Esophagus squamous epithelium (tissue), 5 donors: ENCODE results near the gene AATK. TPM values are rescaled to one million over a fixed set of nuclear protein-coding genes. Genes with fewer than 3 reads are reported as not detected.

Experiments
- DNase-seq: peaks from one replicate; lab custom pipeline; 2025; lab: John Stamatoyannopoulos, UW
- H3K27ac ChIP-seq, 4 donors: fragments of 200-600 bp; sonication (generic); one replicate each; pipeline ENCODE4 v1.5.1; 2016 to 2019; ENCODE audit warnings: mild to moderate bottlenecking in 1 of 4
- H3K27me3 ChIP-seq, 4 donors: fragments of 200-600 bp; sonication (generic); 1 replicate in 3 of 4; 2 replicates in 1 of 4; pipeline versions ENCODE4 v1.5.1 to v1.6.0; 2017 to 2021; ENCODE audit warnings: antibody characterized with exemption in 1 of 4
- H3K36me3 ChIP-seq, 3 donors: fragments of 200-600 bp; sonication (generic); one replicate each; pipeline ENCODE4 v1.5.1; 2016 to 2019
- H3K4me1 ChIP-seq, 3 donors: fragments of 200-600 bp; sonication (generic); one replicate each; pipeline ENCODE4 v1.5.1; 2017 to 2019
- H3K4me3 ChIP-seq, 4 donors: fragments of 200-600 bp; sonication (generic); 1 replicate in 3 of 4; 2 replicates in 1 of 4; pipeline ENCODE4 v1.5.1; 2016 to 2019; ENCODE audit warnings: mild to moderate bottlenecking in 2 of 4, moderate library complexity in 1 of 4
- H3K9me3 ChIP-seq, 3 donors: fragments of 200-600 bp; sonication (generic); one replicate each; pipeline ENCODE4 v1.5.1; 2016 to 2019
- CTCF ChIP-seq, 6 experiments: fragments of 450-650 bp in 4 of 6; fragments of 200-600 bp in 2 of 6; sonication (generic) in 2 of 6; IDR thresholded peaks; one replicate each; pipeline ENCODE4 v1.5.1; 2016 to 2019; ENCODE audit warnings: antibody characterized with exemption in 6 of 6, mild to moderate bottlenecking in 4 of 6, moderate library complexity in 4 of 6
- POLR2A ChIP-seq, 4 donors: fragments of 450-650 bp; IDR thresholded peaks; one replicate each; pipeline ENCODE4 v1.6.1; 2017; ENCODE audit warnings: antibody characterized with exemption in 4 of 4, mild to moderate bottlenecking in 4 of 4, moderate library complexity in 3 of 4
- WGBS, 2 donors: methylation state at CpG; one replicate each; pipeline ENCODE4 v1.1.5; 2018; 5-methylcytosine and 5-hydroxymethylcytosine counted together
- intact Hi-C: fragments of 100-400 bp; cut with DNase I; formaldehyde crosslinking; loops from one replicate; pipeline ENCODE4 v1.15.0; 2022
- total RNA-seq, 4 donors: library from RNA; depleted of rRNA; stranded (reverse); fragments of >200 nt; gene quantifications; one replicate each; pipeline ENCODE4 v1.1.0, GENCODE V29; 2016
- donor health status: DM: yes; HTN: yes; CAD: no.

Gene AATK
- total RNA-seq, 4 donors from 2014 or later = 0.57 to 1.5 (median 0.70) TPM; not detected in 1

GRCh38 chr17:81131486-81132196, 34.4 kb downstream of the AATK start:
- Histone ChIP-seq H3K27me3 (peaks cover 0 to 25% (median 0%) of the 10 kb centered on the region in 4 donors), H3K4me3 (no peak overlapping the region), H3K27ac (no peak overlapping the region), H3K4me1 (no peaks in the 10 kb centered on the region), H3K9me3 (no peaks in the 10 kb centered on the region), H3K36me3 (no peaks in the 10 kb centered on the region)
- DNase-seq = no peak
- intact Hi-C loops = no loop called here
- WGBS, 2 donors = no CpG with 5 or more reads among the region's 14 CpGs
- no peak for TF ChIP-seq CTCF (IDR thresholded peaks at IDR 0.05)
- no peak for TF ChIP-seq POLR2A (IDR thresholded peaks at IDR 0.05)

GRCh38 chr17:81130385-81131361, 35.3 kb downstream of the AATK start:
- Histone ChIP-seq H3K27me3 (peaks cover 0 to 35% (median 0%) of the 10 kb centered on the region in 4 donors), H3K4me3 (no peak overlapping the region), H3K4me1 (peaks cover 0 to 9% (median 0%) of the 10 kb centered on the region in 3 donors), H3K9me3 (no peaks in the 10 kb centered on the region), H3K27ac (no peak overlapping the region), H3K36me3 (no peaks in the 10 kb centered on the region)
- WGBS, 2 donors = 71 to 88% methylated on average over 5 of the region's 41 CpGs
- TF ChIP-seq POLR2A (IDR thresholded peaks at IDR 0.05) (no peak), CTCF (IDR thresholded peaks at IDR 0.05) (no peak)
- intact Hi-C loops = no loop called here
- DNase-seq = no peak

GRCh38 chr17:81129711-81130367, 36.2 kb downstream of the AATK start:
- no peak for TF ChIP-seq POLR2A (IDR thresholded peaks at IDR 0.05)
- TF ChIP-seq CTCF (IDR thresholded peaks at IDR 0.05) = no peak
- Histone ChIP-seq H3K27ac (peak overlapping the region in 1 of 4 donors; percentile 13), H3K4me1 (peaks cover 0 to 18% (median 0%) of the 10 kb centered on the region in 3 donors), H3K4me3 (no peak overlapping the region), H3K9me3 (no peaks in the 10 kb centered on the region), H3K36me3 (no peaks in the 10 kb centered on the region), H3K27me3 (peaks cover 0 to 35% (median 0%) of the 10 kb centered on the region in 4 donors)
- intact Hi-C loops = no loop called here
- DNase-seq = no peak
- 60 to 63% methylated on average over 1 to 4 of the region's 14 CpGs for WGBS, 2 donors

GRCh38 chr17:81129289-81129688, 36.7 kb downstream of the AATK start:
- intact Hi-C loops = no loop called here
- WGBS, 2 donors = 66 to 87% methylated on average over 7 of the region's 11 CpGs
- H3K27ac ChIP-seq = peak overlapping the region in 1 of 4 donors; percentile 13
- peaks cover 0 to 39% (median 0%) of the 10 kb centered on the region in 4 donors for H3K27me3 ChIP-seq
- no peak overlapping the region for H3K4me3 ChIP-seq
- no peaks in the 10 kb centered on the region for H3K36me3 ChIP-seq
- H3K9me3 ChIP-seq = no peaks in the 10 kb centered on the region
- peaks cover 0 to 18% (median 0%) of the 10 kb centered on the region in 3 donors for H3K4me1 ChIP-seq
- TF ChIP-seq POLR2A (IDR thresholded peaks at IDR 0.05) = no peak
- no peak for TF ChIP-seq CTCF (IDR thresholded peaks at IDR 0.05)
- no peak for DNase-seq
